ENCODE measurements around the gene CSF2RB. TPM values are rescaled to one million over a fixed set of nuclear protein-coding genes. Genes with fewer than 3 reads are reported as not detected.

The CSF2RB gene
- total RNA-seq, 1 experiment from 2014 or later, result not detected

DNA sequence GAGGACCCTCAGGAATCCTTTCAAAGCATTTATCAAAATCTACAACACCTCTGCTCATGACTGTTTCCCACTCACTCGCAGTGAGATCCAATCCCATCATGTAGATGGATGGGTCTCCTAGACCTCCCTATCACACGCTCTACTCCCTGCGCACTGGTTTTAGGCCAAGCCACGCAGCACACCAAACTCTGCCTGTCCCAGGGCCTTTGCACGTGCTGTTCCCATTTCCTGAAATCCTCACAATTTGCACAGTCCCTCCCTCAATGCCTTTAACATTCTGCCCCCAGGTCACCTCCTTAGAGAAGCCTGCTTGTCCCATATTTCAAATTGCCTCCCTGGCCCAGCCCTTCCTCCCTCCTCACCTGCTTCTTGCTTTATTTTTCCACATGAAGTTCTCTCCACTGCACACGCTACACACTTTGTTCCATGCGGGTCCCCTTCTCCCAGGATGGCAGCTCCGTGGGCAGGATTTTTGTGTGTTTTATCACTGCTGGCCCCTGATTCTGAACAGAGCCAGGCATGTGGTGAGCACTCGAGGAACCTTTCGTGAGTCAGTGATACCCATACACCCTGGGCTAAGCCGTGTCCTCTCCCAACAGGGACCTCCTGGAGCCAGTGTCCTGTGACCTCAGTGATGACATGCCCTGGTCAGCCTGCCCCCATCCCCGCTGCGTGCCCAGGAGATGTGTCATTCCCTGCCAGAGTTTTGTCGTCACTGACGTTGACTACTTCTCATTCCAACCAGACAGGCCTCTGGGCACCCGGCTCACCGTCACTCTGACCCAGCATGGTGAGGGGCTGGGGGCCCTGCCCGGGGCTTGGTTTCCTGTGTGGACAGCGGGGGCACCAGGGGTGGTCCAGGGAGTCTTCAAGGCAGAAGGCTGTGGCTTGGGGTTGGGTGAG, 12.2 kb downstream of the CSF2RB start:
- Mint-ChIP-seq H3K4me1 (ENCODE audit: low read depth, unreplicated experiment) (no peaks in the 10 kb centered on the region), H3K36me3 (ENCODE audit: insufficient read depth, unreplicated experiment) (no peaks in the 10 kb centered on the region), H3K27ac (ENCODE audit: unreplicated experiment) (no peak overlapping the region), H3K4me3 (ENCODE audit: low read depth, unreplicated experiment) (no peak overlapping the region), H3K9me3 (ENCODE audit: low read depth, unreplicated experiment) (no peaks in the 10 kb centered on the region), H3K27me3 (ENCODE audit: unreplicated experiment) (peaks cover 100% of the 10 kb centered on the region)
- TF ChIP-seq, protein P1, sequence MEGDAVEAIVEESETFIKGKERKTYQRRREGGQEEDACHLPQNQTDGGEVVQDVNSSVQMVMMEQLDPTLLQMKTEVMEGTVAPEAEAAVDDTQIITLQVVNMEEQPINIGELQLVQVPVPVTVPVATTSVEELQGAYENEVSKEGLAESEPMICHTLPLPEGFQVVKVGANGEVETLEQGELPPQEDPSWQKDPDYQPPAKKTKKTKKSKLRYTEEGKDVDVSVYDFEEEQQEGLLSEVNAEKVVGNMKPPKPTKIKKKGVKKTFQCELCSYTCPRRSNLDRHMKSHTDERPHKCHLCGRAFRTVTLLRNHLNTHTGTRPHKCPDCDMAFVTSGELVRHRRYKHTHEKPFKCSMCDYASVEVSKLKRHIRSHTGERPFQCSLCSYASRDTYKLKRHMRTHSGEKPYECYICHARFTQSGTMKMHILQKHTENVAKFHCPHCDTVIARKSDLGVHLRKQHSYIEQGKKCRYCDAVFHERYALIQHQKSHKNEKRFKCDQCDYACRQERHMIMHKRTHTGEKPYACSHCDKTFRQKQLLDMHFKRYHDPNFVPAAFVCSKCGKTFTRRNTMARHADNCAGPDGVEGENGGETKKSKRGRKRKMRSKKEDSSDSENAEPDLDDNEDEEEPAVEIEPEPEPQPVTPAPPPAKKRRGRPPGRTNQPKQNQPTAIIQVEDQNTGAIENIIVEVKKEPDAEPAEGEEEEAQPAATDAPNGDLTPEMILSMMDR (IDR thresholded peaks at IDR 0.05; ENCODE audit: unreplicated experiment), result no peak
- intact Hi-C loops (cut with micrococcal nuclease; ENCODE audit: unreplicated experiment), result no loop called here
- no TSS peak for BruUV-seq (replicated peaks)
- no peak for DNase-seq
- CTCF ChIA-PET, result no interaction called here

DNA sequence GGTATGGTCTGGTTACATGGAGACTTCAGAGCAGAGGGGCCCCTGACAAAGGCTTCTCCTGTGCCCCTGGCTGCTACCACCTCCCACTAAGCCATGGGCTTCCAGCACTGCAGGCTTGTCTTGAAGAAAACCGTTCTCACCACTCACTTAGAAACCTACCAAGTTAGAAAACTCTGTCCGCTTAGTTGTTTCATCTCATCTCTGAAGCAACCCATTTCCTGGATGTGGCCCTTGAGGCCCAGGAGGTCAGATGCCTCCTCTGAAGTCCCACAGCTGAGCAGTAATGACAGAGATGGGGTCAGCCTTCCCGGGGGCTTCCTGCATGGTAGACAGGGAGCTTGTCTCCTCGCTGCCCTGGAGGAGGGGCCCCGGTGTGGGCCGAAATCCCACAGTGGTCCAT, 12.9 kb downstream of the CSF2RB start:
- CTCF ChIA-PET, result no interaction called here
- intact Hi-C loops (cut with micrococcal nuclease; ENCODE audit: unreplicated experiment), result no loop called here

DNA sequence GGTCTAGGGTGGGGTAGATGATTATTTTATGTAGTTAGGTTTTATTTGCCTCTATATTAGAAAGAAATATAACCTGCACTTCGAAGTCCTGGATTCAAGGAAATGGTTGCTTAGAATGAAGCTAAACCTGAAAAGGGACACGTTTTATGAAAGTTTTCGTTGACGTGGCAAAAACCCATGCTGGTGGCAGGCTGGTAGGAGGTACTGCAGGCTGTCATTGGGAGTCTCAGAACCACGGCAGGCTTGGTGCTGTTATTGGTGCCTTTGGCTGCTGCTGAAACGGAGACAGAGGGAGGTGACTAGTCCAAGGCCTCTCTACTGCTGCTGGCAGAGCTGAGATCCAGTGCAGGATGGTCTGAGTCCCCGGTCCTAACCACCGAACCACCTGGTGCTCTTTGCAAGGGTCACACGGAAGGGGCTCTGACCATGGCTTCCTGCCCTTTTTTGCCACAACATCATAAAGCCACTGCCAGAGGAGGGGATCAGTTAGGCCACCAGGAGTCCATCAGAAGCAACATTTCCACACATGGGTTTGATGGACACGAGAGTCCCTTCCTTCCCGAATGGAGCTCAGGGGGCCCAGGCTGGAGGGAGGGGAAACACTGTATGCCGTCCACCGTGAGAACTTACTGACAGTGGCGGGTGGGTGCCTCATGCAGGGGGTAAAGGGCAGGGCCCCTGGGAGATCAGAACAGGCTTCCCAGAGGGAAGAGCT, 13.4 kb downstream of the CSF2RB start:
- H3K36me3 Mint-ChIP-seq (ENCODE audit: insufficient read depth, unreplicated experiment), result no peaks in the 10 kb centered on the region
- CTCF ChIA-PET, result interaction anchor here (0.6 kb wide), 1 partner anchor 62 kb away, joined by 4 read pairs; no protein-coding TSS in a partner anchor
- DNase-seq, result no peak
- H3K4me3 Mint-ChIP-seq (ENCODE audit: low read depth, unreplicated experiment), result no peak overlapping the region
- no peak overlapping the region for H3K27ac Mint-ChIP-seq (ENCODE audit: unreplicated experiment)
- H3K9me3 Mint-ChIP-seq (ENCODE audit: low read depth, unreplicated experiment), result no peaks in the 10 kb centered on the region
- no TSS peak for BruUV-seq (replicated peaks)
- intact Hi-C loops (cut with micrococcal nuclease; ENCODE audit: unreplicated experiment), result no loop called here
- peaks cover 100% of the 10 kb centered on the region for H3K27me3 Mint-ChIP-seq (ENCODE audit: unreplicated experiment)
- TF ChIP-seq, protein P1 (IDR thresholded peaks at IDR 0.05; ENCODE audit: unreplicated experiment), result no peak
- H3K4me1 Mint-ChIP-seq (ENCODE audit: low read depth, unreplicated experiment), result no peaks in the 10 kb centered on the region

More for the DNA sequence above, 12.9 kb downstream of the CSF2RB start:
- no peak for DNase-seq
- BruUV-seq (replicated peaks), result no TSS peak
- H3K27ac Mint-ChIP-seq (ENCODE audit: unreplicated experiment), result no peak overlapping the region
- H3K9me3 Mint-ChIP-seq (ENCODE audit: low read depth, unreplicated experiment), result no peaks in the 10 kb centered on the region
- no peaks in the 10 kb centered on the region for H3K4me1 Mint-ChIP-seq (ENCODE audit: low read depth, unreplicated experiment)
- H3K36me3 Mint-ChIP-seq (ENCODE audit: insufficient read depth, unreplicated experiment), result no peaks in the 10 kb centered on the region
- H3K27me3 Mint-ChIP-seq (ENCODE audit: unreplicated experiment), result peaks cover 100% of the 10 kb centered on the region
- TF ChIP-seq, protein P1 (IDR thresholded peaks at IDR 0.05; ENCODE audit: unreplicated experiment), result no peak
- H3K4me3 Mint-ChIP-seq (ENCODE audit: low read depth, unreplicated experiment), result no peak overlapping the region

DNA sequence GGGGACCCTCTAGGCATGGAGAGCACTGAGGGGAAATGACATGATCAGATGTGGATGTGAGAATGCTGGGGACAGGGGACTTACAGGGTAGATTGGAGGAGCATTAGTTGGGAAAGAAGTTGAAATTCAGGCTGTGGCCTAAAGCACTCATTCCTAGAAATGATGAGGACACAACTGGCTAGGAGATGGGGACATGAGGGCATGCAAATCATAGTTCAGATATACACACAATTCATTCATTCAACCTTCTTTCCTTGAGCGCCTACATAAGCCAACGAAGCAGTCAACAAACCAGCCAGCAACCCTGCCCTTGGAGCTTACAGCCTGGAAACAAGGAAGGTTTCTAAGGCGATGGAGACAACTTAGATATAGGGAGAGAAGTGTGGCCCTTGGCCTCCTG, 14.2 kb downstream of the CSF2RB start:
- DNase-seq, result no peak

More for the DNA sequence above, 14.2 kb downstream of the CSF2RB start:
- H3K4me3 Mint-ChIP-seq (ENCODE audit: low read depth, unreplicated experiment), result no peak overlapping the region
- no peaks in the 10 kb centered on the region for H3K9me3 Mint-ChIP-seq (ENCODE audit: low read depth, unreplicated experiment)
- TF ChIP-seq, protein P1 (IDR thresholded peaks at IDR 0.05; ENCODE audit: unreplicated experiment), result no peak
- CTCF ChIA-PET, result interaction anchor here (0.6 kb wide), 1 partner anchor 61 kb away, joined by 4 read pairs; no protein-coding TSS in a partner anchor
- intact Hi-C loops (cut with micrococcal nuclease; ENCODE audit: unreplicated experiment), result no loop called here
- BruUV-seq (replicated peaks), result no TSS peak
- no peak overlapping the region for H3K27ac Mint-ChIP-seq (ENCODE audit: unreplicated experiment)
- no peaks in the 10 kb centered on the region for H3K4me1 Mint-ChIP-seq (ENCODE audit: low read depth, unreplicated experiment)
- no peaks in the 10 kb centered on the region for H3K36me3 Mint-ChIP-seq (ENCODE audit: insufficient read depth, unreplicated experiment)
- peaks cover 100% of the 10 kb centered on the region for H3K27me3 Mint-ChIP-seq (ENCODE audit: unreplicated experiment)
